SHP77 treated with DMSO at 0.1 percent for 48 hours (cell line): Measurements from ENCODE around the gene TM4SF4.

ENCODE experiments used
- DNase-seq: peaks from one replicate; lab custom pipeline; 2025; lab: John Stamatoyannopoulos, UW

The TM4SF4 gene

DNA sequence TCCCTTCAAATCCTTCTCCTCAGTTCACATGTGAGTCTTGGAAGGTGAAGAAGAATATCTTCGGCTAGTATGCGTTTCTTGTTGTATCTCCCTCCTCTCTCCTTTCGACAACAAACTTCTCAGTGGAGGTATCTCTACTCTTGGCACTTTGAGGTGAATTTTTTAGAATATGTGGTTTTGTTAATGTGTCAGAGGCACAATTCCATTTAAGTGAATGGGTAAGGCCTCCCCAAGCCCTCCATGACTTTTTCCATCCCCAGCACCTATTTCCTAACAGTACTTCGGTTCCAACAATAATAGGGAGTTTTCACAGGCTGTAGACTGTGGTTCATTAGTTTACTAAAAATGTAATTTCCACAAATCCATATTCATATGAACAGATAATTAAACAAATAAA lies 74.2 kb downstream of the TM4SF4 start:
- no peak for DNase-seq

GRCh38 chr3:149551500-149551899 lies 77.0 kb downstream of the TM4SF4 start:
- DNase-seq, result no peak

DNA sequence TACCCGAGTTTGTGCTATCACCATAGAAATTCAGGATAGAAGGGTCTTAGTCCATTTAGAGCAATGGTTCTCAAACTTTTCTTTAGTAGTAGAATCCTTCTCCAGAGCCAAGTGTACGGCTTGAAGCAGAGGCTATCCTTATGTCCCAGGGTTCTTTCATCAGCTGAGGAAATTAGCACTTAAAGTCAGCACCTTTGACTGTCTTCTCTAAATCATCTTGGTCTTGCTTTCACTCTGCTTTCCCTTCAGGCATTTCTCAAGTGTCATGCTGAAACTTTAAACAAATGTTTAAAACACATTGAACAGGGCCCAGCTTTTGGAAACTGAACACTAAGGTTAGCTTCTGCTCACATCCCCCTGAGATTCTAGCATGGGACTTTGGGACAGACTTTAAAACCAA lies 78.2 kb downstream of the TM4SF4 start:
- DNase-seq, result no peak
